ENCODE measurements around the gene DIP2B. TPM values are rescaled to one million over a fixed set of nuclear protein-coding genes. Genes with fewer than 3 reads are reported as not detected.

The DIP2B gene
- total RNA-seq, 2 experiments from 2014 or later, result 17.0 to 24.1 TPM

DNA sequence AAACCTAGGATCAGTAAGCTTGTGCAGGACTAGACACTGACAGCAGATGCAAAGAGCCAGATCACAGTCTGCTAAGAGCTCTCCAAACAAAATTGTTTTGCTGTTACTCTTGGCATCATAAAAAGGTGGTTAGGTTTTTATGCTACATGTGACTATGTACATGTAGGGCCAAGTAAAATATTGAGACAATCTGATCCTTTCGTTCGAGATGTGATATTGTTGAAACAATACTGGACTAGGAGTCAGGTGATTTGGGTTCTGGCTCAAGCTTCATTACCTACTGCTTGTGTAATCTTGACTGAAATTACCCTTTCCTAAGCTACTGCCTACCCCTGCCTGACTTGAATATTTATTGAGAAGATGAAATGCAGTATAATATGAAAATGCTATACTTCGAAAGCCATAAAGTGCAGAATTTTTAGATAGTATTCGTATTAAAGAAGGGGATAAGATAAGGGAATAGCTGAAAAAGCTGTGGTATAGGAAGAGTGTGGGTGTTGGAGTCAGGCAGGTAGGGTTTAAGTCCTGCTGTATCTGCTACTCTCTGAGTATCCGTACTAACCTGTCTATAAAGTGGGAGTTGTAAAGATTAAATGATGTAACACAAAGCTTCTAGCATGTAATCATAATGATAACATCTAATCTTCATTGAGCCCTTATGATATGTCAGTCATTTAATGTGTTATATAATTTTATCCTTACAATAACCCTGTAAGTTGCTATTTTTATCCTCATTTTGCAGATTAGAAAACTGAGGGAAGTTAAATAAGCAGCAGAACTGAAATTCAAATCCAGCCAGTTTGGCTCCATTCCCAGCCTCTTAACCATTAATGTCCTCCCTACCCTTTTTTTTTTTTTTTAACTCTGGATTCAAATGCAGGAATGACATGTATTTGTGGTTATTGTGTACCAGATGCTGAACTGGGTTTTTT lies 220.5 kb downstream of the DIP2B start:
- peaks cover 6% of the 10 kb centered on the region for H3K4me1 ChIP-seq (ENCODE audit: insufficient read depth, low read length, poor library complexity, severe bottlenecking)
- intact Hi-C loops (cut with micrococcal nuclease; ENCODE audit: unreplicated experiment), result no loop called here

GRCh38 chr12:50727466-50727865 lies 222.7 kb downstream of the DIP2B start:
- intact Hi-C loops (cut with micrococcal nuclease; ENCODE audit: unreplicated experiment), result no loop called here
- BruUV-seq (replicated peaks), result no TSS peak
- no peak overlapping the region for H2AFZ ChIP-seq (ENCODE audit: low read length)
- H3K27ac ChIP-seq (ENCODE audit: low read depth, low read length, poor library complexity, severe bottlenecking), result no peak overlapping the region
- H3K4me1 ChIP-seq (ENCODE audit: insufficient read depth, low read length, poor library complexity, severe bottlenecking), result peaks cover 6% of the 10 kb centered on the region
- H3K79me2 ChIP-seq (ENCODE audit: insufficient read depth, low read depth, low read length), result no peaks in the 10 kb centered on the region
- no peaks in the 10 kb centered on the region for H3K9me2 ChIP-seq (ENCODE audit: insufficient read depth, low read length)
- ChIA-PET POLR2A (interaction anchor here (0.7 kb wide), 1 partner anchor 35 kb away, joined by 3 read pairs; no protein-coding TSS in a partner anchor), CTCF (ENCODE audit: unreplicated experiment) (interaction anchor here (0.6 kb wide), 1 partner anchor 89 kb away, joined by 3 read pairs; no protein-coding TSS in a partner anchor)
- no peak overlapping the region for H3K4me3 ChIP-seq (ENCODE audit: low read depth, low read length, poor library complexity, severe bottlenecking)
- H4K20me1 ChIP-seq (ENCODE audit: insufficient read depth, low read length), result no peaks in the 10 kb centered on the region
- DNase-seq (ENCODE audit: low spot score), result no peak
- no peak overlapping the region for H3K4me2 ChIP-seq (ENCODE audit: low read length)
- peaks cover 76% of the 10 kb centered on the region for H3K36me3 ChIP-seq (ENCODE audit: insufficient read depth, low read length)
- H3K9me3 ChIP-seq (ENCODE audit: low read length), result no peaks in the 10 kb centered on the region
- TF ChIP-seq, protein P1, sequence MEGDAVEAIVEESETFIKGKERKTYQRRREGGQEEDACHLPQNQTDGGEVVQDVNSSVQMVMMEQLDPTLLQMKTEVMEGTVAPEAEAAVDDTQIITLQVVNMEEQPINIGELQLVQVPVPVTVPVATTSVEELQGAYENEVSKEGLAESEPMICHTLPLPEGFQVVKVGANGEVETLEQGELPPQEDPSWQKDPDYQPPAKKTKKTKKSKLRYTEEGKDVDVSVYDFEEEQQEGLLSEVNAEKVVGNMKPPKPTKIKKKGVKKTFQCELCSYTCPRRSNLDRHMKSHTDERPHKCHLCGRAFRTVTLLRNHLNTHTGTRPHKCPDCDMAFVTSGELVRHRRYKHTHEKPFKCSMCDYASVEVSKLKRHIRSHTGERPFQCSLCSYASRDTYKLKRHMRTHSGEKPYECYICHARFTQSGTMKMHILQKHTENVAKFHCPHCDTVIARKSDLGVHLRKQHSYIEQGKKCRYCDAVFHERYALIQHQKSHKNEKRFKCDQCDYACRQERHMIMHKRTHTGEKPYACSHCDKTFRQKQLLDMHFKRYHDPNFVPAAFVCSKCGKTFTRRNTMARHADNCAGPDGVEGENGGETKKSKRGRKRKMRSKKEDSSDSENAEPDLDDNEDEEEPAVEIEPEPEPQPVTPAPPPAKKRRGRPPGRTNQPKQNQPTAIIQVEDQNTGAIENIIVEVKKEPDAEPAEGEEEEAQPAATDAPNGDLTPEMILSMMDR (conservative IDR thresholded peaks at IDR 0.05; ENCODE audit: low read length), result no peak
- no peak for TF ChIP-seq EZH2phosphoT487 (IDR thresholded peaks at IDR 0.05; ENCODE audit: borderline replicate concordance, low read depth, low read length)

More for the DNA sequence above, 220.5 kb downstream of the DIP2B start:
- no peak overlapping the region for H3K4me3 ChIP-seq (ENCODE audit: low read depth, low read length, poor library complexity, severe bottlenecking)
- POLR2A ChIA-PET, result interaction anchor here (1.0 kb wide), 1 partner anchor 16 kb away, joined by 4 read pairs; no protein-coding TSS in a partner anchor
- no peak overlapping the region for H3K4me2 ChIP-seq (ENCODE audit: low read length)
- H2AFZ ChIP-seq (ENCODE audit: low read length), result no peak overlapping the region
- H3K36me3 ChIP-seq (ENCODE audit: insufficient read depth, low read length), result peaks cover 74% of the 10 kb centered on the region
- CTCF ChIA-PET (ENCODE audit: unreplicated experiment), result no interaction called here
- no peaks in the 10 kb centered on the region for H3K79me2 ChIP-seq (ENCODE audit: insufficient read depth, low read depth, low read length)
- H3K9me2 ChIP-seq (ENCODE audit: insufficient read depth, low read length), result no peaks in the 10 kb centered on the region
- TSS peak; percentile 22 for BruUV-seq (replicated peaks)
- H3K9me3 ChIP-seq (ENCODE audit: low read length), result no peaks in the 10 kb centered on the region
- no peak overlapping the region for H3K27ac ChIP-seq (ENCODE audit: low read depth, low read length, poor library complexity, severe bottlenecking)
- no peak for DNase-seq (ENCODE audit: low spot score)
- TF ChIP-seq, protein P1 (conservative IDR thresholded peaks at IDR 0.05; ENCODE audit: low read length), result no peak
- no peaks in the 10 kb centered on the region for H4K20me1 ChIP-seq (ENCODE audit: insufficient read depth, low read length)

DNA sequence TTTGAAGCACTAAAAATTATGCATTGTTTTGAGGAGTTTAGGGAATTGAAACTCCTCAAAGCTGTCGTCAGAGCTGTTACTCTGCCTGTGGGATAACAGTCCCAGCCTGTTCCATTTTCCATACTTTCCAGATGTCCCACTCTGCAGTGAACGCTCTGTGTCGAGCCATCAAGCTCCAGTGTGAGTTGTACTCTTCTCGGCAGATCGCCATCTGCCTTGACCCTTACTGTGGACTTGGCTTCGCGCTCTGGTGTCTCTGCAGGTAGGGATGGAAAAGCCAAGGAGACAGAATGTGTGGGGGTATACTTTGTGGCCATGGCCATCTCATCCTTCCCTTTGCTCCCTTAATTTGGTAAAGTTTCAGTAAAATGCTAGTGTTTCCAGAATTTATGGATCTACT lies 223.6 kb downstream of the DIP2B start:
- ChIA-PET CTCF (ENCODE audit: unreplicated experiment) (no interaction called here), POLR2A (interaction anchor here (1.5 kb wide), 1 partner anchor 54 kb away, joined by 3 read pairs; no protein-coding TSS in a partner anchor)
- H3K27ac ChIP-seq (ENCODE audit: low read depth, low read length, poor library complexity, severe bottlenecking), result no peak overlapping the region
- H3K4me1 ChIP-seq (ENCODE audit: insufficient read depth, low read length, poor library complexity, severe bottlenecking), result no peaks in the 10 kb centered on the region
- DNase-seq (ENCODE audit: low spot score), result no peak
- H3K79me2 ChIP-seq (ENCODE audit: insufficient read depth, low read depth, low read length), result no peaks in the 10 kb centered on the region
- no peak overlapping the region for H3K4me2 ChIP-seq (ENCODE audit: low read length)
- H3K9me3 ChIP-seq (ENCODE audit: low read length), result no peaks in the 10 kb centered on the region
- BruUV-seq (replicated peaks), result no TSS peak
- H3K4me3 ChIP-seq (ENCODE audit: low read depth, low read length, poor library complexity, severe bottlenecking), result no peak overlapping the region
- TF ChIP-seq EZH2phosphoT487 (IDR thresholded peaks at IDR 0.05; ENCODE audit: borderline replicate concordance, low read depth, low read length), result no peak
- TF ChIP-seq, protein P1 (conservative IDR thresholded peaks at IDR 0.05; ENCODE audit: low read length), result no peak
- H3K9me2 ChIP-seq (ENCODE audit: insufficient read depth, low read length), result no peaks in the 10 kb centered on the region
- no peaks in the 10 kb centered on the region for H4K20me1 ChIP-seq (ENCODE audit: insufficient read depth, low read length)
- H2AFZ ChIP-seq (ENCODE audit: low read length), result no peak overlapping the region
- H3K36me3 ChIP-seq (ENCODE audit: insufficient read depth, low read length), result peaks cover 71% of the 10 kb centered on the region
- intact Hi-C loops (cut with micrococcal nuclease; ENCODE audit: unreplicated experiment), result no loop called here
